Adrenal gland (tissue), 12 donors: Measurements from ENCODE around the gene SOD1. TPM values are rescaled to one million over a fixed set of nuclear protein-coding genes. Genes with fewer than 3 reads are reported as not detected.

Experiments used
- DNase-seq, 7 donors: peaks; one replicate each; pipeline ENCODE4 v3.0.0-alpha.2; 2019 to 2020
- H3K27ac ChIP-seq, 5 donors: fragments of 200-600 bp; sonication (generic) in 4 of 5; 1 replicate in 3 of 5; 2 replicates in 2 of 5; pipeline versions ENCODE4 v1.5.1 to v1.8.0; 2016 to 2020; ENCODE audit warnings: mild to moderate bottlenecking in 1 of 5
- H3K27me3 ChIP-seq: fragments of 200-600 bp; 2 replicates; pipeline ENCODE4 v1.8.0; 2021
- H3K36me3 ChIP-seq, 2 donors: fragments of 200-600 bp; replicated peaks in 1 of 2; 1 replicate in 1 of 2; 2 replicates in 1 of 2; pipeline versions ENCODE4 v1.5.1 to v1.8.0; 2018 to 2022
- H3K4me1 ChIP-seq, 2 donors: fragments of 200-600 bp; replicated peaks in 1 of 2; 1 replicate in 1 of 2; 2 replicates in 1 of 2; pipeline versions ENCODE4 v1.5.1 to v1.8.0; 2018 to 2021
- H3K4me3 ChIP-seq, 4 donors: fragments of 200-600 bp; sonication (generic) in 3 of 4; one replicate each; pipeline ENCODE4 v1.5.1; 2016 to 2018
- H3K9me3 ChIP-seq, 3 donors: fragments of 200-600 bp; sonication (generic) in 1 of 3; replicated peaks in 1 of 3; 1 replicate in 2 of 3; 2 replicates in 1 of 3; pipeline versions ENCODE4 v1.5.1 to v1.8.0; 2016 to 2021
- CTCF ChIP-seq, 6 experiments: fragments of 450-650 bp in 4 of 6; fragments of 200-600 bp in 2 of 6; sonication (generic) in 1 of 6; IDR thresholded peaks; 1 replicate in 5 of 6; 2 replicates in 1 of 6; pipeline versions ENCODE4 v1.5.1 to v1.8.0; 2016 to 2021; ENCODE audit warnings: antibody characterized with exemption in 6 of 6, mild to moderate bottlenecking in 2 of 6, moderate library complexity in 1 of 6
- POLR2A ChIP-seq, 2 donors: fragments of 450-650 bp; IDR thresholded peaks; one replicate each; pipeline ENCODE4 v1.6.1; 2017; ENCODE audit warnings: antibody characterized with exemption in 2 of 2, mild to moderate bottlenecking in 2 of 2, moderate library complexity in 1 of 2
- WGBS, 4 donors: extraction: QIAGEN DNeasy Blood & Tissue Kit in 2 of 4; methylation state at CpG; one replicate each; pipeline versions ENCODE4 v1.1.5 to v1.1.7; 2013 to 2017; 5-methylcytosine and 5-hydroxymethylcytosine counted together
- intact Hi-C, 2 donors: fragments of 100-400 bp; cut with DNase I; formaldehyde crosslinking; loops; one replicate each; pipeline versions ENCODE4 v1.14.1 to v1.15.0; 2022 to 2023
- polyA plus RNA-seq, 3 donors: library from polyadenylated mRNA; stranded (reverse); fragments of 200-250 nt in 2 of 3; fragments of 350-450 nt in 1 of 3; fragmentation: Illumina TruSeq in 1 of 3; extraction: RNeasy Lipid Tissue Mini Kit (QIAGEN cat#74804) in 1 of 3; gene quantifications; one replicate each; pipeline ENCODE4 v1.2.3, GENCODE V29; 2013 to 2014
- total RNA-seq, 9 donors: library from RNA; depleted of rRNA in 4 of 9; stranded (reverse); fragments of >200 nt in 4 of 9; fragments of 120-200 nt in 1 of 9; fragmentation: NEBNext Ultra II Directional in 1 of 9; extraction: Animal tissue kit (Norgen Biotek cat#: 25700) in 1 of 9; gene quantifications; one replicate each; pipeline versions ENCODE4 v1.1.0 to v1.2.4, GENCODE V29; 2013 to 2023
- donor health status: healthy with polysubstance abuse.
- donor health status: Bipolar disorder and iron deficiency.
- donor health status: DM: yes; HTN: yes; CAD: no.
- donor health status: DM: no; HTN: no; CAD: no.
- donor health status: DM: no; HTN: no; CAD: no.
- donor health status: DM: yes; HTN: yes; CAD: no.

Gene SOD1
- total and polyA plus RNA-seq, 12 donors, result 361 to 1,287 (median 570) TPM

DNA sequence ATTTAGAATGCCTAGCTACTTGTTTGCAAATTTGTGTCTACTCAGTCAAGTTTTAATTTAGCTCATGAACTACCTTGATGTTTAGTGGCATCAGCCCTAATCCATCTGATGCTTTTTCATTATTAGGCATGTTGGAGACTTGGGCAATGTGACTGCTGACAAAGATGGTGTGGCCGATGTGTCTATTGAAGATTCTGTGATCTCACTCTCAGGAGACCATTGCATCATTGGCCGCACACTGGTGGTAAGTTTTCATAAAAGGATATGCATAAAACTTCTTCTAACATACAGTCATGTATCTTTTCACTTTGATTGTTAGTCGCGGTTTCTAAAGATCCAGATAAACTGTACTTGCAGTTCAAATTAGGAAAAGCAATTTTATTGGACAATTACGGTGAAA, 7.6 kb downstream of the SOD1 start:
- Histone ChIP-seq H3K27me3 (no peaks in the 10 kb centered on the region), H3K9me3 (no peaks in the 10 kb centered on the region), H3K36me3 (peaks cover 0 to 54% of the 10 kb centered on the region in 2 donors), H3K4me3 (no peak overlapping the region), H3K27ac (peak overlapping the region in 1 of 5 donors; percentile 29), H3K4me1 (peaks cover 4 to 80% of the 10 kb centered on the region in 2 donors)
- 84 to 88% (median 87%) methylated on average over 5 of the region's 5 CpGs for WGBS, 4 donors
- no peak for TF ChIP-seq CTCF (IDR thresholded peaks at IDR 0.05)
- no peak for TF ChIP-seq POLR2A (IDR thresholded peaks at IDR 0.05)
- intact Hi-C loops, result loop anchor here in 1 of 2 donors (5.0 kb wide), 1 partner anchor 65 kb away; the partner anchor contains the start of gene SCAF4
- no peak for DNase-seq

DNA sequence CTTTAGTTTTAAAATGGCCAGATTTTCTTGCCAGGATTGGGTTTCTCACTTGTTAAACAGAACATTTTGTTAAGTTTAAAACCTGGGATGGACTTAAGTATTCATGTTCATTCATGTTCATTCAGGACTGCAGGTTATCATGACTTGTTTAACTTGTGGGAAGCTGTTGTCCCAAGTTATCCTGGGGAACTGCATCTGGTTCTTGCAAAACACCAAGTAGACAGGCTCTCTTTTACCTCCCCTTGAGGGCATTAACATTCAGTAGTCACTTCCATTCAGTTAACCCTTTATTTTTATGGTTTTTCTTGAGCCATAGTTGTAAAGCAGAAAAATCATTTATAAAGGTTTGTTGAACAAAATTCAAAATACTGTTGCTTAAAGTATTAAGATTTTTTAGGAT, 8.1 kb downstream of the SOD1 start:
- Histone ChIP-seq H3K27ac (peak overlapping the region in 1 of 5 donors; percentile 20), H3K4me1 (peaks cover 4 to 75% of the 10 kb centered on the region in 2 donors), H3K27me3 (no peaks in the 10 kb centered on the region), H3K4me3 (no peak overlapping the region), H3K9me3 (no peaks in the 10 kb centered on the region), H3K36me3 (peaks cover 0 to 53% of the 10 kb centered on the region in 2 donors)
- TF ChIP-seq CTCF (IDR thresholded peaks at IDR 0.05), result no peak
- TF ChIP-seq POLR2A (IDR thresholded peaks at IDR 0.05), result no peak
- DNase-seq, result no peak
- intact Hi-C loops, result loop anchor here in 1 of 2 donors (5.0 kb wide), 1 partner anchor 65 kb away; the partner anchor contains the start of gene SCAF4

DNA sequence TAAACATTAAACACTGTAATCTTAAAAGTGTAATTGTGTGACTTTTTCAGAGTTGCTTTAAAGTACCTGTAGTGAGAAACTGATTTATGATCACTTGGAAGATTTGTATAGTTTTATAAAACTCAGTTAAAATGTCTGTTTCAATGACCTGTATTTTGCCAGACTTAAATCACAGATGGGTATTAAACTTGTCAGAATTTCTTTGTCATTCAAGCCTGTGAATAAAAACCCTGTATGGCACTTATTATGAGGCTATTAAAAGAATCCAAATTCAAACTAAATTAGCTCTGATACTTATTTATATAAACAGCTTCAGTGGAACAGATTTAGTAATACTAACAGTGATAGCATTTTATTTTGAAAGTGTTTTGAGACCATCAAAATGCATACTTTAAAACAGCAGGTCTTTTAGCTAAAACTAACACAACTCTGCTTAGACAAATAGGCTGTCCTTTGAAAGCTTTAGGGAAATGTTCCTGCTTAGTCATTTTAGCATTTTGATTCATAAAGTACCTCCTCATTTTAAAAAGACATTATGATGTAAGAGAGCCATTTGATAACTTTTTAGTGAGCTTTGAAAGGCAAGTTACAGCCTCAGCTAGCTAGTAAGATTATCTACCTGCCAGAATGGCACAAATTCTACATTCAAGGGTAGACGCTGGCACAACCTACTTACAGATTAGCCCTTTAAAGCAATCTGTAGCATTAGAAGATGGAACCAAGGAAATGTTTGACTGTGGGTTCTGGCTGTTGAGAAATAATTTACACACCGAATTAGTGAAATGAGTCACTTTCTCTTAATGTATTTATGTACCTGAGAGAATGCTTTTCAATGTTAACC, 9.4 kb downstream of the SOD1 start:
- intact Hi-C loops, result loop anchor here in 1 of 2 donors (5.0 kb wide), 1 partner anchor 63 kb away; the partner anchor contains the start of gene SCAF4
- H3K27ac ChIP-seq, result peak overlapping the region in 3 of 5 donors; percentile 36 to 43 (median 37)
- TF ChIP-seq POLR2A (IDR thresholded peaks at IDR 0.05) (no peak), CTCF (IDR thresholded peaks at IDR 0.05) (no peak)
- peaks cover 4 to 62% of the 10 kb centered on the region in 2 donors for H3K4me1 ChIP-seq
- H3K9me3 ChIP-seq, result no peaks in the 10 kb centered on the region
- peaks cover 0 to 49% of the 10 kb centered on the region in 2 donors for H3K36me3 ChIP-seq
- no peak overlapping the region for H3K4me3 ChIP-seq
- H3K27me3 ChIP-seq, result no peaks in the 10 kb centered on the region
- WGBS, 4 donors, result 58 to 68% (median 64%) methylated on average over 2 of the region's 2 CpGs
- no peak for DNase-seq

DNA sequence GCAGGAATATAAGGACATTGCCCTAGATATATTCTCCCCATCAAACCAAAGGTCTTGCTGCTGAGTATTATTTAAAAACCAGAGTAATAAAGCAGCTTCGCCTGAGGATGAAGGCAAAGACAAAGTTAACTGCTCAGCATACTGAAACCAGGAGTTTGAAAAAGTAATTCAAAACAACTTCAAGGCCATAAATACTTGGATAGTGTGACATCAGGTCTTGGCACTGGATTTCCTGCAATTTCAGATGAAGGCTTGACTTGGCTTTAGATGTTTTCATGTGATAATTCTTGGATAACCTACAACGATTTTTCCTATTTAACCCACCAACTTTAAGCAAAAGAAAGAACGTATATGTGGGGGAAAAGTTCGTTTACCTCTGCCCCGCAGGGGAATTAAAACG, 10.6 kb downstream of the SOD1 start:
- peak in 1 of 2 donors; percentile 27 for TF ChIP-seq POLR2A (IDR thresholded peaks at IDR 0.05)
- no peak for TF ChIP-seq CTCF (IDR thresholded peaks at IDR 0.05)
- Histone ChIP-seq H3K4me3 (no peak overlapping the region), H3K9me3 (no peaks in the 10 kb centered on the region), H3K27me3 (no peaks in the 10 kb centered on the region), H3K4me1 (peaks cover 4 to 50% of the 10 kb centered on the region in 2 donors), H3K36me3 (peaks cover 0 to 38% of the 10 kb centered on the region in 2 donors), H3K27ac (peak overlapping the region; percentile 2 to 53 (median 36))
- intact Hi-C loops, result no loop called here
- DNase-seq, result peak in 3 of 7 donors; percentile 33 to 64 (median 52)
- WGBS, 4 donors, result 30 to 49% (median 38%) methylated on average over 6 of the region's 6 CpGs
